ENCODE results near the gene OR6S1. TPM values are rescaled to one million over a fixed set of nuclear protein-coding genes. Genes with fewer than 3 reads are reported as not detected.

OR6S1 gene
- total RNA-seq, 1 donor, result not detected

DNA sequence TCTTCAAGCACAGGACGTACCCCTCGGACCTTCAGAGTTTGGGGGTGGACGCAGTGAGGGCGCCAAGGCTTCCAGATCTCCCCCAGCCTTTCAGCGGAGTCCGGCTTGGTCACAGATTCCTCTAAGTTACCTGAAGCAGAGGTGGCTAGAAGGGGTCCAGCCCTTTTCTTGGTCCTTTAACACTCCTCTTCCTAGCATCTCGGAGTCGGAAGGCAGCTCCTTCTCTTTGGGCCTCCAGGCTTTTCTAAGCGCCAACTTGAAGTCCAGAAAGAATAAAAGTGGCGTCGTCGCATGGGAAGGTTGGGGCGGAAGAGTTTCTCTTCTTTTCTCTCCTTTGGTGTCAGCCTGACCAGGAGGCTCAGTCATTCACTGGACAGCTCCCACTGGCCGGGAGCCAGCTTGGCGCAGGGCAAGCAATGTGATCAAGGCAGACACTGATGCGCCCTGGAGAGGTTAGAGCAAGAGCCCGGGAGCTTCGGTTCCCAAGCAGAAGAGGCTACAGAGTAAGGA is 9.6 kb downstream of the OR6S1 start:
- H3K4me2 ChIP-seq (ENCODE audit: insufficient read depth, low read length), result peak overlapping the region; percentile 82
- no peaks in the 10 kb centered on the region for H3K79me2 ChIP-seq (ENCODE audit: insufficient read depth, low read length)
- H2AFZ ChIP-seq (ENCODE audit: low read length), result no peak overlapping the region
- peak; percentile 85 for DNase-seq (ENCODE audit: insufficient read length, low spot score, missing footprints)
- no peaks in the 10 kb centered on the region for H3K36me3 ChIP-seq (ENCODE audit: insufficient read depth, low read length)
- peaks cover 26% of the 10 kb centered on the region for H3K27me3 ChIP-seq (ENCODE audit: insufficient read depth, low read length)
- H3K9me3 ChIP-seq (ENCODE audit: low read depth, low read length), result no peaks in the 10 kb centered on the region
- H4K20me1 ChIP-seq (ENCODE audit: insufficient read depth, low read length), result no peaks in the 10 kb centered on the region
- peak overlapping the region; percentile 42 for H3K4me3 ChIP-seq (ENCODE audit: insufficient read depth, low read length)
- peaks cover 30% of the 10 kb centered on the region for H3K4me1 ChIP-seq (ENCODE audit: insufficient read depth, low read length)
- TF ChIP-seq, protein P1, sequence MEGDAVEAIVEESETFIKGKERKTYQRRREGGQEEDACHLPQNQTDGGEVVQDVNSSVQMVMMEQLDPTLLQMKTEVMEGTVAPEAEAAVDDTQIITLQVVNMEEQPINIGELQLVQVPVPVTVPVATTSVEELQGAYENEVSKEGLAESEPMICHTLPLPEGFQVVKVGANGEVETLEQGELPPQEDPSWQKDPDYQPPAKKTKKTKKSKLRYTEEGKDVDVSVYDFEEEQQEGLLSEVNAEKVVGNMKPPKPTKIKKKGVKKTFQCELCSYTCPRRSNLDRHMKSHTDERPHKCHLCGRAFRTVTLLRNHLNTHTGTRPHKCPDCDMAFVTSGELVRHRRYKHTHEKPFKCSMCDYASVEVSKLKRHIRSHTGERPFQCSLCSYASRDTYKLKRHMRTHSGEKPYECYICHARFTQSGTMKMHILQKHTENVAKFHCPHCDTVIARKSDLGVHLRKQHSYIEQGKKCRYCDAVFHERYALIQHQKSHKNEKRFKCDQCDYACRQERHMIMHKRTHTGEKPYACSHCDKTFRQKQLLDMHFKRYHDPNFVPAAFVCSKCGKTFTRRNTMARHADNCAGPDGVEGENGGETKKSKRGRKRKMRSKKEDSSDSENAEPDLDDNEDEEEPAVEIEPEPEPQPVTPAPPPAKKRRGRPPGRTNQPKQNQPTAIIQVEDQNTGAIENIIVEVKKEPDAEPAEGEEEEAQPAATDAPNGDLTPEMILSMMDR (IDR thresholded peaks at IDR 0.05; ENCODE audit: extremely low read depth, low read depth, low read length), result no peak
- no peak overlapping the region for H3K27ac ChIP-seq (ENCODE audit: low read depth, low read length)

DNA sequence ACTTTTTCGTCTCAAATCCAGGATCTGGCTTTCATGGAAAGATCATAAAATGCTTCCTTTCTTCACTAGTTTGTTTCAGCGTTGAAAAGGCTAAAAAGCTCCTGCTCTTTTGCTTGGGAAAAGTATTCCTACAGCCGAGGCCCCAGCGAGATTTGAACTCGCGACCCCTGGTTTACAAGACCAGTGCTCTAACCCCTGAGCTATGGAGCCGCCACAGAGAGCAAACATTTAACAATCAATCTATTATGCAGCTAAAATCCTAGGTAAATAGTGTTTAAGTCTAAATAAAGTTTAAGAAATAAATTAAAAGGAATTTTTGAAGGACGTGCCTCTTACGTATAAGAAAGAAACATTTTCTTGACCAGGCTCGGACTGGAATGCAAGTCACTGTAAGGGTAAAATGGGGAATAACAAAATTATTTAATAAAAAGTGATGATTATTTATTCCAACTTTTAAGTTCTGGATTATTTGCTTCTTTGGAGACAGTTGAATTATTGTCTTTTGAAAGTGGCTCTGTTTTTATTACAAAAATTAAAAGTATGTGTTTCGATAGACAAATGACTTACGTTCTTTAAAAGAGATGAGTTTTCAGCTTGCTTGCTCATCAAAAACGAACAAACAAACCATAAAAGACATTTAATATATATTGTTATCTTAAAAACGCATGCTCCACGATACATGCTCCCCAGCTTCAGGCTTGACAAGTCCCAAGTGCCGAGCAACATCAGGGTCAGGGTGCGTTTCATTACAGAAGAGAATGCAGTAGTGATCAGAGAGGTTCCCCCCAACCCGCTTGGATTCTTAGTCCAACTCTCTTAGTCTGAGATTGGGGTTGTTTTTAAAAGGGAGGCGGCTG is 10.2 kb downstream of the OR6S1 start:
- DNase-seq (ENCODE audit: insufficient read length, low spot score, missing footprints), result peak; percentile 84

DNA sequence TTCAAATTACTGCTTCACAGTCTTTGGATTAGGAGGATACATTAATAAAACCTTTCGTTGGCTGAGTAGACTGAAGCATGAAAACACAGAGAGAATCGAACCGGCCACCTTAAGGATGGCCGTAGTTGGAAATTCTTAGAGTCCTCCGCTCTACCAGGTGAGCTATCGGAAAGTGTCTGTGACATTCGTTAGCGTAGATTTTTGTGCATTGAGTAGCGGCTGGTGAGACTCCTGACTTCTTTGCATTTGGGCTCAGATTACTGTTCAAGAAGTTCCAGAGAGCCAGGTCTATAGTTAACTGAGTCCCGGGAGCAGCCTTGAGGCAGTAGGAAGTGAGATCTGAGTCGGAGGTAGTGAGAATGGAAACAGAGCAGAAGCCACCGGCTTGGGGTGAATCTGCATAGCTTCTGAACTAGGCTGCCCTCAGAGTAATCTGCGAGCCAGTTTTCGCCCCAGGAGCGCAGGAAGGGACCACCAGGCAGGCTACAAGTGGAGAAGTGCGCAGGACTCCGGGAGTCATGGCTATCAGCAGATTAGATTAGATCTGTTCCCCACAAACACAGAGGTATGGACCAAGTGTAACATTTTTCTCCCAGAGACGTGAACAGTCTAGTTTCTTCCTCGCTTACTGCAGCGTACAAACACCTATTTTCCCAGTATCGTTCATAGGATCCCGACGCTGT is 11.0 kb downstream of the OR6S1 start:
- H3K27me3 ChIP-seq (ENCODE audit: insufficient read depth, low read length), result peaks cover 26% of the 10 kb centered on the region
- H3K36me3 ChIP-seq (ENCODE audit: insufficient read depth, low read length), result no peaks in the 10 kb centered on the region
- peaks cover 38% of the 10 kb centered on the region for H3K4me1 ChIP-seq (ENCODE audit: insufficient read depth, low read length)
- peak overlapping the region; percentile 82 for H3K4me2 ChIP-seq (ENCODE audit: insufficient read depth, low read length)
- no peaks in the 10 kb centered on the region for H3K79me2 ChIP-seq (ENCODE audit: insufficient read depth, low read length)
- no peaks in the 10 kb centered on the region for H4K20me1 ChIP-seq (ENCODE audit: insufficient read depth, low read length)
- TF ChIP-seq, protein P1 (IDR thresholded peaks at IDR 0.05; ENCODE audit: extremely low read depth, low read depth, low read length), result no peak
- no peak overlapping the region for H3K27ac ChIP-seq (ENCODE audit: low read depth, low read length)
- H3K4me3 ChIP-seq (ENCODE audit: insufficient read depth, low read length), result peak overlapping the region; percentile 59
- no peak for DNase-seq (ENCODE audit: insufficient read length, low spot score, missing footprints)
- H2AFZ ChIP-seq (ENCODE audit: low read length), result peak overlapping the region; percentile 4
- no peaks in the 10 kb centered on the region for H3K9me3 ChIP-seq (ENCODE audit: low read depth, low read length)

More for the DNA sequence above, 10.2 kb downstream of the OR6S1 start:
- no peak overlapping the region for H2AFZ ChIP-seq (ENCODE audit: low read length)
- no peaks in the 10 kb centered on the region for H3K79me2 ChIP-seq (ENCODE audit: insufficient read depth, low read length)
- peaks cover 31% of the 10 kb centered on the region for H3K4me1 ChIP-seq (ENCODE audit: insufficient read depth, low read length)
- no peaks in the 10 kb centered on the region for H3K36me3 ChIP-seq (ENCODE audit: insufficient read depth, low read length)
- H3K27ac ChIP-seq (ENCODE audit: low read depth, low read length), result no peak overlapping the region
- TF ChIP-seq, protein P1 (IDR thresholded peaks at IDR 0.05; ENCODE audit: extremely low read depth, low read depth, low read length), result no peak
- peak overlapping the region; percentile 59 for H3K4me3 ChIP-seq (ENCODE audit: insufficient read depth, low read length)
- H3K9me3 ChIP-seq (ENCODE audit: low read depth, low read length), result no peaks in the 10 kb centered on the region
- H4K20me1 ChIP-seq (ENCODE audit: insufficient read depth, low read length), result no peaks in the 10 kb centered on the region
- peak overlapping the region; percentile 82 for H3K4me2 ChIP-seq (ENCODE audit: insufficient read depth, low read length)
- H3K27me3 ChIP-seq (ENCODE audit: insufficient read depth, low read length), result peaks cover 26% of the 10 kb centered on the region

Measured in osteoblast (primary cell).